H1 (cell line): ENCODE measurements around the gene ASTL. TPM values are rescaled to one million over a fixed set of nuclear protein-coding genes. Genes with fewer than 3 reads are reported as not detected.

Experiments
- CTCF ChIA-PET: fragments of 300-600 bp; sonication (Branson Sonifier 250); formaldehyde crosslinking; loops from one replicate; lab custom pipeline; 2021; ENCODE audit not compliant: partially characterized antibody; lab: Charles Lee
- POLR2A ChIA-PET: fragments of 300-600 bp; sonication (Branson Sonifier 250); formaldehyde crosslinking; loops from one replicate; lab custom pipeline; 2021; ENCODE audit warnings: inconsistent platforms; ENCODE audit not compliant: partially characterized antibody; lab: Charles Lee
- DNase-seq, 2 experiments: peaks; one replicate each; pipeline versions ENCODE4 v3.0.0 to v3.0.0-alpha.2; 2010 to 2022; ENCODE audit warnings: low spot score in 2 of 2, low read depth in 1 of 2, mixed read lengths in 1 of 2
- FAIRE-seq: peaks from 2 replicates; lab custom pipeline; 2011; peaks lifted over from hg19 to GRCh38; lab: Jason Lieb, UNC
- H2AFZ ChIP-seq: 2 replicates; pipeline ENCODE4 v1.8.1; 2012; ENCODE audit warnings: low read length, inconsistent platforms
- H2AK5ac ChIP-seq: 2 replicates; pipeline ENCODE4 v1.6.1; 2013; ENCODE audit warnings: low read depth, low read length
- H2BK120ac ChIP-seq: replicated peaks from 2 replicates; pipeline ENCODE3; 2013; ENCODE audit warnings: low read depth, low read length, inconsistent platforms
- H2BK12ac ChIP-seq: 2 replicates; pipeline ENCODE4 v1.6.1; 2013; ENCODE audit warnings: low read depth, low read length
- H2BK15ac ChIP-seq: 2 replicates; pipeline ENCODE4 v1.6.1; 2013; ENCODE audit warnings: low read length
- H2BK20ac ChIP-seq: 2 replicates; pipeline ENCODE4 v1.6.1; 2013; ENCODE audit warnings: low read length
- H2BK5ac ChIP-seq: 2 replicates; pipeline ENCODE4 v1.6.1; 2013; ENCODE audit warnings: low read depth, low read length
- H3K14ac ChIP-seq: 2 replicates; pipeline ENCODE4 v1.6.1; 2013; ENCODE audit warnings: inconsistent platforms; ENCODE audit not compliant: insufficient read length
- H3K18ac ChIP-seq: 2 replicates; pipeline ENCODE4 v1.6.1; 2013; ENCODE audit warnings: low read length; ENCODE audit errors: extremely low read depth
- H3K23ac ChIP-seq: 2 replicates; pipeline ENCODE4 v1.6.1; 2013; ENCODE audit warnings: inconsistent platforms; ENCODE audit not compliant: insufficient read length
- H3K23me2 ChIP-seq: 2 replicates; pipeline ENCODE4 v1.6.1; 2013; ENCODE audit warnings: low read depth, low read length
- H3K27ac ChIP-seq: 2 replicates; pipeline ENCODE4 v1.6.1; 2011; ENCODE audit warnings: low read depth, low read length, inconsistent platforms
- H3K27me3 ChIP-seq, 4 experiments: replicated peaks in 1 of 4; 1 replicate in 1 of 4; 2 replicates in 3 of 4; pipeline versions ENCODE4 v1.6.1 to v1.8.1; 2011 to 2013; ENCODE audit warnings: low read length in 3 of 4, mild to moderate bottlenecking in 3 of 4, inconsistent platforms in 2 of 4, mixed read lengths in 2 of 4, moderate library complexity in 1 of 4; ENCODE audit not compliant: control insufficient read depth in 3 of 4, insufficient read depth in 3 of 4; ENCODE audit errors: extremely low read depth in 1 of 4
- H3K36me3 ChIP-seq, 4 experiments: 2 replicates each; pipeline versions ENCODE4 v1.6.1 to v1.8.1; 2011 to 2013; ENCODE audit warnings: mild to moderate bottlenecking in 4 of 4, low read length in 3 of 4, moderate library complexity in 2 of 4, control low read depth in 1 of 4, inconsistent platforms in 1 of 4; ENCODE audit not compliant: insufficient read depth in 4 of 4, control insufficient read depth in 2 of 4
- H3K4ac ChIP-seq: replicated peaks from 2 replicates; pipeline ENCODE3; 2013; ENCODE audit warnings: low read length, low read depth, mixed read lengths, inconsistent platforms; ENCODE audit not compliant: insufficient read length
- H3K4me1 ChIP-seq, 4 experiments: replicated peaks in 1 of 4; 1 replicate in 1 of 4; 2 replicates in 3 of 4; pipeline versions ENCODE4 v1.6.1 to v1.8.1; 2011 to 2013; ENCODE audit warnings: low read length in 3 of 4, inconsistent platforms in 2 of 4, mixed read lengths in 1 of 4; ENCODE audit not compliant: insufficient read depth in 4 of 4, control insufficient read depth in 3 of 4
- H3K4me2 ChIP-seq, 2 experiments: 2 replicates each; pipeline versions ENCODE4 v1.6.1 to v1.8.1; 2011 to 2013; ENCODE audit warnings: low read depth in 2 of 2, low read length in 2 of 2, control low read depth in 1 of 2, inconsistent platforms in 1 of 2, mild to moderate bottlenecking in 1 of 2; ENCODE audit not compliant: insufficient read depth in 1 of 2
- H3K4me3 ChIP-seq, 4 experiments: fragments of 200-600, 300-600 bp in 1 of 4; sonication (generic), shearing (Covaris generic), sonication (Bioruptor Twin) in 1 of 4; 2 replicates each; pipeline versions ENCODE4 v1.5.1 to v1.8.1; 2011 to 2016; ENCODE audit warnings: low read length in 4 of 4, low read depth in 3 of 4, control low read depth in 2 of 4, inconsistent platforms in 2 of 4, mild to moderate bottlenecking in 2 of 4, mixed read lengths in 1 of 4, moderate library complexity in 1 of 4; ENCODE audit not compliant: insufficient read depth in 2 of 4; ENCODE audit errors: extremely low read depth in 1 of 4
- H3K56ac ChIP-seq: replicated peaks from 2 replicates; pipeline ENCODE3; 2013; ENCODE audit warnings: low read depth, mild to moderate bottlenecking, mixed read lengths, low read length, inconsistent platforms; ENCODE audit not compliant: insufficient read length
- H3K79me1 ChIP-seq: 2 replicates; pipeline ENCODE4 v1.6.1; 2013; ENCODE audit warnings: low read depth, low read length, control low read depth
- H3K79me2 ChIP-seq, 2 experiments: 2 replicates each; pipeline versions ENCODE4 v1.6.1 to v1.8.1; 2012 to 2013; ENCODE audit warnings: low read length in 2 of 2, mild to moderate bottlenecking in 2 of 2, inconsistent platforms in 1 of 2; ENCODE audit not compliant: insufficient read depth in 2 of 2, control insufficient read depth in 1 of 2
- H3K9ac ChIP-seq, 4 experiments: replicated peaks in 1 of 4; 1 replicate in 1 of 4; 2 replicates in 3 of 4; pipeline versions ENCODE4 v1.6.1 to v1.8.1; 2011 to 2013; ENCODE audit warnings: low read depth in 3 of 4, low read length in 3 of 4, control low read depth in 2 of 4, mild to moderate bottlenecking in 2 of 4, moderate library complexity in 2 of 4, inconsistent platforms in 1 of 4; ENCODE audit errors: extremely low read depth in 1 of 4
- H3K9me3 ChIP-seq, 2 experiments: 2 replicates each; pipeline versions ENCODE4 v1.6.1 to v1.8.1; 2012 to 2013; ENCODE audit warnings: mild to moderate bottlenecking in 2 of 2, moderate library complexity in 2 of 2, control low read depth in 1 of 2, inconsistent platforms in 1 of 2, low read depth in 1 of 2, low read length in 1 of 2, mixed read lengths in 1 of 2; ENCODE audit not compliant: insufficient read depth in 2 of 2
- H4K20me1 ChIP-seq, 2 experiments: replicated peaks in 1 of 2; 2 replicates each; pipeline versions ENCODE3 to v1.8.1; 2011 to 2013; ENCODE audit warnings: inconsistent platforms in 2 of 2, low read length in 2 of 2, mild to moderate bottlenecking in 1 of 2; ENCODE audit not compliant: insufficient read depth in 2 of 2, control insufficient read depth in 1 of 2
- H4K5ac ChIP-seq: 2 replicates; pipeline ENCODE4 v1.6.1; 2013; ENCODE audit warnings: low read length, low read depth, mixed read lengths, inconsistent platforms; ENCODE audit not compliant: insufficient read length
- H4K8ac ChIP-seq: 2 replicates; pipeline ENCODE4 v1.8.0; 2013; ENCODE audit warnings: mild to moderate bottlenecking, moderate library complexity, low read length, inconsistent platforms; ENCODE audit not compliant: insufficient read depth; ENCODE audit errors: extremely low read depth
- H4K91ac ChIP-seq: replicated peaks from 2 replicates; pipeline ENCODE3; 2013; ENCODE audit warnings: low read length, mixed read lengths, inconsistent platforms; ENCODE audit not compliant: insufficient read length
- CHD2 ChIP-seq: IDR thresholded peaks from 2 replicates; pipeline ENCODE4 v1.6.1; 2012; ENCODE audit warnings: low read length, improper control_type of control experiment
- GABPA ChIP-seq: IDR thresholded peaks from 2 replicates; pipeline ENCODE4 v1.6.1; 2011; ENCODE audit warnings: mild to moderate bottlenecking, low read length, moderate library complexity, borderline replicate concordance; ENCODE audit not compliant: insufficient read depth
- HDAC2 ChIP-seq, 2 experiments: fragments of 300-600 bp in 1 of 2; sonication (generic) in 1 of 2; IDR thresholded peaks; 2 replicates each; pipeline ENCODE4 v1.6.1; 2011 to 2012; ENCODE audit warnings: low read depth in 2 of 2, low read length in 2 of 2, mild to moderate bottlenecking in 2 of 2, moderate library complexity in 2 of 2, borderline replicate concordance in 1 of 2, inconsistent platforms in 1 of 2
- KDM4A ChIP-seq: IDR thresholded peaks from one replicate; pipeline ENCODE4 v1.7.1; 2012; ENCODE audit warnings: low read depth, mild to moderate bottlenecking, moderate library complexity, low read length, inconsistent platforms; ENCODE audit not compliant: severe bottlenecking
- MAFK ChIP-seq: IDR thresholded peaks from 2 replicates; pipeline ENCODE4 v1.6.1; 2012; ENCODE audit warnings: low read depth, mild to moderate bottlenecking, improper control_type of control experiment, low read length
- RAD21 ChIP-seq, 2 experiments: IDR thresholded peaks in 1 of 2; conservative IDR thresholded peaks in 1 of 2; 2 replicates each; pipeline ENCODE4 v1.6.1; 2011; ENCODE audit warnings: low read depth in 2 of 2, low read length in 2 of 2, improper control_type of control experiment in 1 of 2, inconsistent platforms in 1 of 2, mild to moderate bottlenecking in 1 of 2, moderate library complexity in 1 of 2
- SIX5 ChIP-seq: IDR thresholded peaks from 2 replicates; pipeline ENCODE4 v1.6.1; 2011; ENCODE audit warnings: mild to moderate bottlenecking, low read depth, low read length
- SP2 ChIP-seq: IDR thresholded peaks from 2 replicates; pipeline ENCODE4 v1.6.1; 2012; ENCODE audit warnings: mild to moderate bottlenecking, low read length, inconsistent platforms
- SUZ12 ChIP-seq: fragments of 200-600 bp; sonication (generic); IDR thresholded peaks from 2 replicates; pipeline ENCODE4 v1.6.1; 2012; ENCODE audit warnings: mild to moderate bottlenecking, inconsistent platforms, low read length, moderate library complexity, mixed read lengths
- WGBS, 2 experiments: shearing (Covaris generic) in 1 of 2; methylation state at CpG; one replicate each; pipeline versions ENCODE4 v1.1.6 to v1.1.7; 2013 to 2015; ENCODE audit warnings: low lambda C conversion rate in 2 of 2, mixed read lengths in 2 of 2, inconsistent platforms in 1 of 2, low coverage in 1 of 2, missing lambda C conversion rate in 1 of 2; ENCODE audit not compliant: insufficient replicate concordance in 2 of 2, insufficient coverage in 1 of 2, insufficient read length in 1 of 2; ENCODE audit errors: extremely low coverage in 1 of 2, missing lambda C conversion rate in 1 of 2; 5-methylcytosine and 5-hydroxymethylcytosine counted together
- polyA plus RNA-seq, 7 experiments: library from polyadenylated mRNA; depleted of rRNA in 3 of 7; stranded (reverse) in 5 of 7; unstranded in 2 of 7; fragments of >200 nt in 5 of 7; fragments of 200-250 nt in 2 of 7; gene quantifications; 1 replicate in 5 of 7; 2 replicates in 1 of 7; 4 replicates in 1 of 7; pipeline versions ENCODE4 v1.2.1 to v1.2.3, GENCODE V29; 2011 to 2013; ENCODE audit warnings: missing spikeins in 2 of 7, mixed read lengths in 2 of 7
- total RNA-seq: library from RNA; stranded (reverse); fragmentation: NEBNext Ultra II Directional; extraction: Animal tissue kit (Norgen Biotek cat#: 25700); gene quantifications from 2 replicates; pipeline ENCODE4 v1.2.1, GENCODE V29; 2021
- TF ChIP-seq, protein P1 (sequence below): IDR thresholded peaks from 2 replicates; pipeline ENCODE4 v1.6.1; 2012; ENCODE audit warnings: low read length, inconsistent platforms

The ASTL gene
- total and polyA plus RNA-seq, 2 of the 8 experiments (the other 6 are each of a cell fraction or from before 2014, with no cell fraction given), result 0.60 to 1.4 TPM

DNA sequence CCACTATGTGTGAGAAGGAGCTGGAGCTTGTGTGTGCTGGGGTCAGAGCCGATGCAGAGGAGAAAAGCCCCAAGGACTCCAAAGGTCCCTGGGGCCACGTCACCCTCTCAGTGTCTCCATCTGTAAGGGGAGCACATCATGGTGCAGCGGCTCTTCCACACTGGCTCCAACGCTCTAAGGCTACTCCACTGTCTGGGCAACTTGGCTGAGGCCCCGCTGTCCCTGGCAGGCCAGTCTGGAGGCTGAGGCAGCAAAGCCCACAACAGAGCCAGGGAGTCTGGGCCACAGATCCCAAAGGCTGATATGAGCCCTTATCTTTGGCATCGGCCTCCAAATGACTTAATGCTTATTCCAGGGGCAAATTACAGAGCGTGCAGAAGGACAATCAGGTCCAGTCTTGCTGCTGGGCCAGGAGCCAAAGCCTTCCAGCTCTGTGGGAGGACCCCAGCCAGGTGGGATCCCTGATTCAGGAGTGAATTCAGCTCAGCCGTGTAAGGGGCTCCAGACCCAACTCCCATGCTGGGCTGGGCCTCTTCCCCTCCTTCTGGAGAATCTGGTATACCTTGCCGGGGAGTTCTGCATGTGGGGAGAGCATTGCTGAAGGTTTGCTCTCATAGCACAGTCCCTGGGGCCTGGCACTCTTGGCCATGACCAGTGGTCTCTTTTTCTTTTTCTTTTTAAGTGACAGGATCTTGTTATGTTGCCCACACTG lies 8.7 kb upstream of the ASTL start:
- H4K5ac ChIP-seq, result no peak overlapping the region
- H3K36me3 ChIP-seq, result no peaks in the 10 kb centered on the region
- no peak overlapping the region for H3K56ac ChIP-seq
- POLR2A ChIA-PET, result interaction anchor here (1.9 to 2.1 kb wide), 3 partner anchors 8 to 61 kb away, joined by 6 read pairs; partner anchors contain the start of genes ASTL and STARD7
- no peak overlapping the region for H3K23ac ChIP-seq
- no peak overlapping the region for H3K18ac ChIP-seq
- CTCF ChIA-PET, result interaction anchor here (0.7 to 13.4 kb wide), 7 partner anchors 7 to 124 kb away, joined by 3 to 155 read pairs (median 5); partner anchors contain the start of gene ASTL
- no peak overlapping the region for H3K27ac ChIP-seq
- FAIRE-seq (no peak), DNase-seq (no peak)
- H2BK120ac ChIP-seq, result no peak overlapping the region
- no peak overlapping the region for H2AFZ ChIP-seq
- H4K8ac ChIP-seq, result no peak overlapping the region
- peak overlapping the region; percentile 82 for H2AK5ac ChIP-seq
- WGBS, 2 experiments, result 85% methylated on average over 9 of the region's 9 CpGs; no CpG with 5 or more reads in 1 of the 2 experiments
- H3K27me3 ChIP-seq, result peaks cover 4 to 30% (median 20%) of the 10 kb centered on the region in 4 experiments; a peak in 6 of 7 replicates
- H2BK20ac ChIP-seq, result peak overlapping the region; percentile 72
- H2BK15ac ChIP-seq, result peak overlapping the region; percentile 88
- H3K23me2 ChIP-seq, result peaks cover 7% of the 10 kb centered on the region
- H3K79me1 ChIP-seq, result no peaks in the 10 kb centered on the region
- no peak overlapping the region for H3K4me2 ChIP-seq
- H3K79me2 ChIP-seq, result no peaks in the 10 kb centered on the region
- H3K4me1 ChIP-seq, result peaks cover 0 to 43% (median 32%) of the 10 kb centered on the region in 4 experiments; a peak in 6 of 7 replicates
- peak overlapping the region; percentile 4 for H4K91ac ChIP-seq
- H4K20me1 ChIP-seq, result no peaks in the 10 kb centered on the region
- H3K4me3 ChIP-seq, result no peak overlapping the region
- peak overlapping the region; percentile 92; the same call in 1 of the 2 replicates for H2BK12ac ChIP-seq
- no peak overlapping the region for H3K4ac ChIP-seq
- no peak overlapping the region for H3K9ac ChIP-seq
- H3K9me3 ChIP-seq, result no peaks in the 10 kb centered on the region
- no peak overlapping the region for H3K14ac ChIP-seq
- no peak overlapping the region; the same call in 1 of the 2 replicates for H2BK5ac ChIP-seq
- TF ChIP-seq RAD21 (IDR thresholded peaks at IDR 0.05 in 1 of 2, conservative IDR thresholded peaks at IDR 0.05 in 1 of 2; ENCODE audit: low read depth in 2 of 2, low read length in 2 of 2), result no peak
- no peak for TF ChIP-seq KDM4A
- no peak for TF ChIP-seq GABPA
- TF ChIP-seq SUZ12, result no peak
- TF ChIP-seq, protein P1, sequence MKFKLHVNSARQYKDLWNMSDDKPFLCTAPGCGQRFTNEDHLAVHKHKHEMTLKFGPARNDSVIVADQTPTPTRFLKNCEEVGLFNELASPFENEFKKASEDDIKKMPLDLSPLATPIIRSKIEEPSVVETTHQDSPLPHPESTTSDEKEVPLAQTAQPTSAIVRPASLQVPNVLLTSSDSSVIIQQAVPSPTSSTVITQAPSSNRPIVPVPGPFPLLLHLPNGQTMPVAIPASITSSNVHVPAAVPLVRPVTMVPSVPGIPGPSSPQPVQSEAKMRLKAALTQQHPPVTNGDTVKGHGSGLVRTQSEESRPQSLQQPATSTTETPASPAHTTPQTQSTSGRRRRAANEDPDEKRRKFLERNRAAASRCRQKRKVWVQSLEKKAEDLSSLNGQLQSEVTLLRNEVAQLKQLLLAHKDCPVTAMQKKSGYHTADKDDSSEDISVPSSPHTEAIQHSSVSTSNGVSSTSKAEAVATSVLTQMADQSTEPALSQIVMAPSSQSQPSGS, result no peak
- TF ChIP-seq MAFK, result no peak
- no peak for TF ChIP-seq CHD2
- no peak for TF ChIP-seq SIX5
- TF ChIP-seq HDAC2 (IDR thresholded peaks at IDR 0.05; ENCODE audit: borderline replicate concordance in 1 of 2, low read depth in 2 of 2, low read length in 2 of 2), result no peak
- no peak for TF ChIP-seq SP2
